ENCODE results near the gene NR6A1. TPM values are rescaled to one million over a fixed set of nuclear protein-coding genes. Genes with fewer than 3 reads are reported as not detected.

The NR6A1 gene
- total RNA-seq, 1 donor from 2014 or later, result 1.2 TPM

DNA sequence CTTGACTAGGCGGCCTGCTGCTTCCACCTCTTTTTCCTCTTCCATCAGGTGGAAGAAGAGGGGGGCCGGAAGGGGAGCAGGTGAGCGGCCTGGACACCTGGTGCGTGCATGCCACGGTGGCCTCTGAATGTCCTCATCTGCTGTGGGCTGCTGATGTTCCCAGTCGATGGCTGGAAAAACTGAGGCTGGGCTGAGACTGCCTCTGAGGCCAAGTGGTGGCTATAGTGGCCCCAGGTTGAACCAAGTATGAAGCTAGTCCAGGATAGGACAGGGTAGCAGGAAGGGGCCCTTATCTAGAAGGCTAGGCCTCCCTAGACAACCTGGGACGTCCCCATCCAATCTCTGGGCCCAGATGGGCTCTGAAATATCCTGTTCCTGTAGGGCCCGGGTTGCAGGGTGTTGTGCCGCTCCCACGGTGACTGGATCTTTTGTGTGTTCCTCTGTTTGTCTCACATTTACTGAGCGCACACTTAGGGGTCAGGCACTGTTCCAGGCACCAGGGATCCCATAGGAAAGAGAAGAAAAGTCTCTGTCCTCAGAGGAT is 263.2 kb downstream of the NR6A1 start:
- Histone ChIP-seq H3K36me3 (no peaks in the 10 kb centered on the region), H3K9me3 (no peaks in the 10 kb centered on the region), H3K4me1 (peaks cover 14% of the 10 kb centered on the region), H3K27me3 (peaks cover 12% of the 10 kb centered on the region), H3K27ac (no peak overlapping the region), H3K4me3 (no peak overlapping the region)
- no peak for DNase-seq (ENCODE audit: extremely low spot score in 2 of 2)
- TF ChIP-seq POLR2A (IDR thresholded peaks at IDR 0.05) (no peak), POLR2AphosphoS5 (IDR thresholded peaks at IDR 0.05; ENCODE audit: insufficient read depth in 1 of 2, low read depth in 1 of 2) (no peak)
- TF ChIP-seq, protein P1, sequence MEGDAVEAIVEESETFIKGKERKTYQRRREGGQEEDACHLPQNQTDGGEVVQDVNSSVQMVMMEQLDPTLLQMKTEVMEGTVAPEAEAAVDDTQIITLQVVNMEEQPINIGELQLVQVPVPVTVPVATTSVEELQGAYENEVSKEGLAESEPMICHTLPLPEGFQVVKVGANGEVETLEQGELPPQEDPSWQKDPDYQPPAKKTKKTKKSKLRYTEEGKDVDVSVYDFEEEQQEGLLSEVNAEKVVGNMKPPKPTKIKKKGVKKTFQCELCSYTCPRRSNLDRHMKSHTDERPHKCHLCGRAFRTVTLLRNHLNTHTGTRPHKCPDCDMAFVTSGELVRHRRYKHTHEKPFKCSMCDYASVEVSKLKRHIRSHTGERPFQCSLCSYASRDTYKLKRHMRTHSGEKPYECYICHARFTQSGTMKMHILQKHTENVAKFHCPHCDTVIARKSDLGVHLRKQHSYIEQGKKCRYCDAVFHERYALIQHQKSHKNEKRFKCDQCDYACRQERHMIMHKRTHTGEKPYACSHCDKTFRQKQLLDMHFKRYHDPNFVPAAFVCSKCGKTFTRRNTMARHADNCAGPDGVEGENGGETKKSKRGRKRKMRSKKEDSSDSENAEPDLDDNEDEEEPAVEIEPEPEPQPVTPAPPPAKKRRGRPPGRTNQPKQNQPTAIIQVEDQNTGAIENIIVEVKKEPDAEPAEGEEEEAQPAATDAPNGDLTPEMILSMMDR (IDR thresholded peaks at IDR 0.05), result no peak
- intact Hi-C loops (cut with DNase I), result no loop called here

DNA sequence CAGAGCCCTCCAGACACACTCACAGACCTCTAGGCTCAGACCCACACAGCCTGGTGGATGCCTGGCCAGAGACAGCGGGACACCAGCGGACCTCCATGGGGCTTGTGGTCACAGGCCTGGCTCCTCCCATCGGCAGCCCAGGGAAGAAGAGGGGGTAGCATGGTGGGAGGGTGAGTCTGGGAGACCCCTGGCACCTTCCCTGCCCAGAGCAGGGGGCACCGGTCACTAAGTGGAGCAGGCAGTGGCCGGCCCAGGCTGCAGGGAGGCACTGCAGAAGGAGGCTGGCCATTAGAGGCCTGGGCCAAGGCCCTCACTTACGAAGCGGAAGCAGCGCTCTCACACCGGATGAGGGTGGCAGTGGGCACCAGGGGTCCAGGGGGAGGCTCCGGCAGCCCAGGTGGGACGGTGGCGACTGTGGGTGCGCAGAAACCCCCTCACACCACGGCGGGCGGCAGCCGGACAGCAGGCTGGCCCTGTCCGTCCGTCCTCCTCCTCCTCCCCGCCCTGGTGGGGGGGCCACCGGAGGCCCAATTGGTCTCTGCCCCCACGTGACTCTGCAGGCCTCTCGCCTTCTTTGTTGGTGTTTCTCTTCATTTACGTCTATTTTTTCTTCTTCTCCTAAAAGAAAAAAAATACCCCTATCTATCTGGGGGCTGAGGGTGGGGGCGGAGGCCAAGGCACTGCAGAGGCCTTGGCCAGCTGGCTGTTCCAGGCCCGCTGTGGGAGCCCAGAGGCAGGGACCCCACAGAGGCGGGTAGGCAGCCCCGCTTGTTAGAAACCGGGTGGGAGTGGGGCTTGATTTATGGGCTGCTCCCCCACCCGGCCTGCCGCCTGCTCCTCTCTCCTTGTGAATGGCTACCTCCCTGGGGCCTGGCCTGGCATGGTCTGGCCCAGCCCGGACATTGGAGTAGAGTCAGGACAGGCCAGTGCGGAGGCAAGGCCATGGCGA is 263.9 kb downstream of the NR6A1 start, which contains the start of gene NR5A1:
Gene NR5A1, minus strand, starts transcription at position 469 of the 949 bp plus-strand sequence. CDS start 4,004 bp downstream, outside the sequence.
- no peaks in the 10 kb centered on the region for H3K9me3 ChIP-seq
- TF ChIP-seq POLR2AphosphoS5 (IDR thresholded peaks at IDR 0.05; ENCODE audit: insufficient read depth in 1 of 2, low read depth in 1 of 2) (no peak), POLR2A (IDR thresholded peaks at IDR 0.05) (no peak)
- TF ChIP-seq, protein P1 (IDR thresholded peaks at IDR 0.05), result no peak
- intact Hi-C loops (cut with DNase I), result no loop called here
- H3K4me3 ChIP-seq, result no peak within 1 kb of the TSS
- no peak within 1 kb of the TSS for H3K27ac ChIP-seq
- H3K4me1 ChIP-seq, result peaks cover 14% of the 10 kb centered on the region
- DNase-seq (ENCODE audit: extremely low spot score in 2 of 2), result no peak
- no peaks in the 10 kb centered on the region for H3K36me3 ChIP-seq
- H3K27me3 ChIP-seq, result peaks cover 16% of the 10 kb centered on the region

DNA sequence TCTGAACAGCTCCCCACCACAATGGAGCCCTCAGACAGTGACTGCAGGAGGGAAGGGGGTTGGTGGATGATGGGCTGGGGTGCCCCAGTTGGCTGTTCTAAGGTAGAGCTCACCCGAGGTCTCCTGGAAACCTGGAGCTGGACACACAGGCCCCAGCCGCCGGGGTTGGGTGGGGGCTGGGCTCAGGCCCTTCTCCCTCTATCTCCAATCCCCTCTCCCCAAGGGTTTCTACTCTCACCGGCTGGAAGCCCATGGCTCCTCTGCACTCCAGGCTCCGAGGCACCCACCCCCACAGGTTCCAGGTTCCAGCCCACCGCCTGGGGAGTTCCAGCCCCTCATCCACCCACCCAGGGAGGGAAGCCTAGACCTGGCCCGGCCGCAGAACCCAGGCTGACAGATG is 264.7 kb downstream of the NR6A1 start:
- Histone ChIP-seq H3K9me3 (no peaks in the 10 kb centered on the region), H3K4me3 (no peak overlapping the region), H3K4me1 (peaks cover 14% of the 10 kb centered on the region), H3K36me3 (no peaks in the 10 kb centered on the region), H3K27me3 (peaks cover 16% of the 10 kb centered on the region), H3K27ac (no peak overlapping the region)
- intact Hi-C loops (cut with DNase I), result no loop called here
- TF ChIP-seq, protein P1 (IDR thresholded peaks at IDR 0.05), result no peak
- TF ChIP-seq POLR2AphosphoS5 (IDR thresholded peaks at IDR 0.05; ENCODE audit: insufficient read depth in 1 of 2, low read depth in 1 of 2), result no peak
- TF ChIP-seq POLR2A (IDR thresholded peaks at IDR 0.05), result no peak
- no peak for DNase-seq (ENCODE audit: extremely low spot score in 2 of 2)

DNA sequence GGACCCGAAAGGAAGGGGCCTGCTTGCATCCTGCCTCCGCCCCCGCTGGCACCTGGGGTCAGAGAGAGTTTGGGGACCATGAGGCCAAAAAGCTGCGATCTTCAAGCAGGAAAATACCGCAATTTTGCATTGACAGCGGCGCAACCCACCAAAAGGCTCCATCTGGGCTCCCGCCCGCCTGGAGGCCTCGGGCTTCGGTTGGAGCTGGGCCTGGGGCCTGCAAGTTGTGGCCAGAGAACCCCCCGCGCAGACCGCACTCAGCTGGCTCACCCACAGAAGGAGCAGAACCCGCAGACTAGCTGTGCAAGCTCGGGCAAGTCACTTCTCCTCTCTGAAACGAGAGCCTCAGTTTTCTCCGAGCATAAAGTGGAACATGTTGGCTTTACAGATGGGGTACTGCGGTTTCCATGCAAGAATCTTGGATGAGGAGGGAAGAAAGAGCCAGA is 265.2 kb downstream of the NR6A1 start:
- Histone ChIP-seq H3K9me3 (no peaks in the 10 kb centered on the region), H3K4me1 (peaks cover 14% of the 10 kb centered on the region), H3K27ac (no peak overlapping the region), H3K4me3 (no peak overlapping the region), H3K36me3 (no peaks in the 10 kb centered on the region), H3K27me3 (peaks cover 16% of the 10 kb centered on the region)
- intact Hi-C loops (cut with DNase I), result no loop called here
- no peak for DNase-seq (ENCODE audit: extremely low spot score in 2 of 2)
- TF ChIP-seq, protein P1 (IDR thresholded peaks at IDR 0.05), result no peak
- TF ChIP-seq POLR2A (IDR thresholded peaks at IDR 0.05) (no peak), POLR2AphosphoS5 (IDR thresholded peaks at IDR 0.05; ENCODE audit: insufficient read depth in 1 of 2, low read depth in 1 of 2) (no peak)
